ENCODE measurements around the gene CFB. TPM values are rescaled to one million over a fixed set of nuclear protein-coding genes. Genes with fewer than 3 reads are reported as not detected.

CFB gene
- total and polyA plus RNA-seq, 9 of the 15 experiments (the other 6 are each of a cell fraction or from before 2014, with no cell fraction given) = 0.08 to 0.91 (median 0.22) TPM; not detected in 4

DNA sequence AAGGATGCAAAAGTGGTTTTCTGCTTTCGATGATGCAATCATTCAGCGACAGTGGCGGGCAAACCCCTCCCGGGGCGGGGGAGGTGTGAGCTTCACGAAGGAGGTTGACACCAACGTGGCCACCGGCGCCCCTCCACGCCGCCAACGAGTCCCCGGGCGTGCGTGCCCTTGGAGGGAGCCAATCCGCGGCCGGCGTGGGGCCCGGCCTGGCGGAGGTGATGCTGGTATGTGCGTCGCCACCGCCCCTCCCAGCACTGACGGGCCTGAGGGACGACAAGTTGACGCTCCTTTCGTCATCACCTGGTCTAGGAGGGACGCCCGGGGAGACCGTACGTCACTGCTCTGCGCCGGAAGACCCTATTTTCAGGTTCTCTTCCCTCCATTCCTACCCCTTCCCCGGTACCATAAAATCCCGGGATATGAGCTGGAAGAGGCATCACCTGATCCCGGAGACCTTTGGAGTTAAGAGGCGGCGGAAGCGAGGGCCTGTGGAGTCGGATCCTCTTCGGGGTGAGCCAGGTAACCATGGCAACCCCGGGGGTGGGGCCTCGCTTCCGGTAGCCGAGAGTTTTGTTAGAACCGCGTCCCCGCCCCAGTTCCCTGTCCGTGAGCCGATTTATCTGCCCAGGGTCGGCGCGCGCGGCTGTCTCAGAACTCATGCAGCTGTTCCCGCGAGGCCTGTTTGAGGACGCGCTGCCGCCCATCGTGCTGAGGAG is 26.3 kb downstream of the CFB start, which contains the start of gene DXO (continued):
- TF ChIP-seq TCF3 (CRISPR knock-in tag; IDR thresholded peaks at IDR 0.05) (peak; percentile 53), ZNF407 (IDR thresholded peaks at IDR 0.05; ENCODE audit: low read depth) (no peak), TBP (optimal IDR thresholded peaks at IDR 0.05; ENCODE audit: low read depth, low read length) (peak; percentile 67), DDX20 (tag; IDR thresholded peaks at IDR 0.05; ENCODE audit: low read depth) (no peak), NR2C2 (CRISPR knock-in tag; IDR thresholded peaks at IDR 0.05) (peak; percentile 89), NR2C2 (tag; IDR thresholded peaks at IDR 0.05) (peak; percentile 93), ZNF224 (CRISPR knock-in tag; IDR thresholded peaks at IDR 0.05) (no peak), RBM15 (IDR thresholded peaks at IDR 0.05; ENCODE audit: insufficient read depth, low read length) (no peak), MAZ (CRISPR knock-in tag; conservative IDR thresholded peaks at IDR 0.05 in 1 of 2, IDR thresholded peaks at IDR 0.05 in 1 of 2) (peak; percentile 99 to 100), ESRRA (IDR thresholded peaks at IDR 0.05; ENCODE audit: borderline replicate concordance, low read depth) (peak; percentile 92), XRCC4 (IDR thresholded peaks at IDR 0.05; ENCODE audit: extremely low read depth, insufficient read depth, insufficient read length) (no peak), ZNF655 (CRISPR knock-in tag; IDR thresholded peaks at IDR 0.05) (no peak)
- TF ChIP-seq, protein P1, sequence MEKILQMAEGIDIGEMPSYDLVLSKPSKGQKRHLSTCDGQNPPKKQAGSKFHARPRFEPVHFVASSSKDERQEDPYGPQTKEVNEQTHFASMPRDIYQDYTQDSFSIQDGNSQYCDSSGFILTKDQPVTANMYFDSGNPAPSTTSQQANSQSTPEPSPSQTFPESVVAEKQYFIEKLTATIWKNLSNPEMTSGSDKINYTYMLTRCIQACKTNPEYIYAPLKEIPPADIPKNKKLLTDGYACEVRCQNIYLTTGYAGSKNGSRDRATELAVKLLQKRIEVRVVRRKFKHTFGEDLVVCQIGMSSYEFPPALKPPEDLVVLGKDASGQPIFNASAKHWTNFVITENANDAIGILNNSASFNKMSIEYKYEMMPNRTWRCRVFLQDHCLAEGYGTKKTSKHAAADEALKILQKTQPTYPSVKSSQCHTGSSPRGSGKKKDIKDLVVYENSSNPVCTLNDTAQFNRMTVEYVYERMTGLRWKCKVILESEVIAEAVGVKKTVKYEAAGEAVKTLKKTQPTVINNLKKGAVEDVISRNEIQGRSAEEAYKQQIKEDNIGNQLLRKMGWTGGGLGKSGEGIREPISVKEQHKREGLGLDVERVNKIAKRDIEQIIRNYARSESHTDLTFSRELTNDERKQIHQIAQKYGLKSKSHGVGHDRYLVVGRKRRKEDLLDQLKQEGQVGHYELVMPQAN (IDR thresholded peaks at IDR 0.05; ENCODE audit: borderline replicate concordance) = peak; percentile 90
